Keratinocyte (primary cell): Measurements from ENCODE around the gene ULK2. TPM values are rescaled to one million over a fixed set of nuclear protein-coding genes. Genes with fewer than 3 reads are reported as not detected.

ENCODE experiments used
- DNase-seq: peaks from one replicate; pipeline ENCODE4 v3.0.0-alpha.2; 2011; ENCODE audit warnings: low read depth, missing footprints, low spot score
- FAIRE-seq: peaks from 2 replicates; lab custom pipeline; 2011; peaks lifted over from hg19 to GRCh38; lab: Jason Lieb, UNC
- H2AFZ ChIP-seq: 2 replicates; pipeline ENCODE4 v1.6.0; 2012; ENCODE audit warnings: low read length, control low read depth, inconsistent platforms; ENCODE audit not compliant: control insufficient read depth
- H3K27ac ChIP-seq: 2 replicates; pipeline ENCODE4 v1.5.1; 2011; ENCODE audit warnings: low read length; ENCODE audit not compliant: control insufficient read depth, insufficient read depth
- H3K27me3 ChIP-seq: 3 replicates; pipeline ENCODE4 v1.6.0; 2011; ENCODE audit warnings: low read length; ENCODE audit not compliant: control insufficient read depth, insufficient read depth; ENCODE audit errors: extremely low read depth
- H3K36me3 ChIP-seq, 2 experiments: 2 replicates in 1 of 2; 3 replicates in 1 of 2; pipeline ENCODE4 v1.5.1; 2011; ENCODE audit warnings: low read length in 2 of 2, mild to moderate bottlenecking in 1 of 2; ENCODE audit not compliant: control insufficient read depth in 2 of 2, insufficient read depth in 2 of 2; ENCODE audit errors: extremely low read depth in 1 of 2
- H3K4me1 ChIP-seq: 3 replicates; pipeline ENCODE4 v1.5.1; 2011; ENCODE audit warnings: low read length; ENCODE audit not compliant: control insufficient read depth, insufficient read depth; ENCODE audit errors: extremely low read depth
- H3K4me2 ChIP-seq: 3 replicates; pipeline ENCODE4 v1.6.0; 2011; ENCODE audit warnings: low read depth, low read length; ENCODE audit not compliant: control insufficient read depth, insufficient read depth; ENCODE audit errors: extremely low read depth
- H3K4me3 ChIP-seq, 3 experiments: fragments of 200-600 bp in 1 of 3; sonication (generic) in 1 of 3; 2 replicates in 2 of 3; 3 replicates in 1 of 3; pipeline ENCODE4 v1.5.1; 2011 to 2016; ENCODE audit warnings: low read length in 3 of 3, mild to moderate bottlenecking in 3 of 3, control low read depth in 2 of 3, inconsistent platforms in 1 of 3, low read depth in 1 of 3, mixed read lengths in 1 of 3, mixed run types in 1 of 3, moderate library complexity in 1 of 3; ENCODE audit not compliant: control insufficient read depth in 2 of 3, insufficient read depth in 2 of 3; ENCODE audit errors: extremely low read depth in 1 of 3
- H3K79me2 ChIP-seq: 2 replicates; pipeline ENCODE4 v1.6.0; 2012; ENCODE audit warnings: low read length; ENCODE audit not compliant: control insufficient read depth, insufficient read depth
- H3K9ac ChIP-seq: 3 replicates; pipeline ENCODE4 v1.6.0; 2011; ENCODE audit warnings: low read length; ENCODE audit not compliant: control insufficient read depth, insufficient read depth; ENCODE audit errors: extremely low read depth
- H3K9me1 ChIP-seq: 3 replicates; pipeline ENCODE4 v1.6.0; 2011; ENCODE audit warnings: low read length; ENCODE audit not compliant: control insufficient read depth, insufficient read depth; ENCODE audit errors: extremely low read depth
- H3K9me3 ChIP-seq: 2 replicates; pipeline ENCODE4 v1.5.1; 2012; ENCODE audit warnings: low read depth, low read length; ENCODE audit not compliant: control insufficient read depth
- H4K20me1 ChIP-seq: 3 replicates; pipeline ENCODE4 v1.6.0; 2011; ENCODE audit warnings: low read length; ENCODE audit not compliant: control insufficient read depth, insufficient read depth; ENCODE audit errors: extremely low read depth
- EZH2 ChIP-seq: IDR thresholded peaks from one replicate; pipeline ENCODE4 v1.6.1; 2012; ENCODE audit warnings: inconsistent platforms, mild to moderate bottlenecking, low read length, moderate library complexity
- dilution Hi-C: fragments of 300-500 bp; cut with MboI; formaldehyde crosslinking; loops from one replicate; pipeline ENCODE4 v1.7.0; 2020; ENCODE audit warnings: low sequenced_read_pairs; ENCODE audit not compliant: extremely low pct_ligation_motif_present
- polyA plus RNA-seq, 5 experiments: library from polyadenylated mRNA; depleted of rRNA in 3 of 5; stranded (reverse) in 3 of 5; stranded (forward) in 1 of 5; unstranded in 1 of 5; fragments of >200 nt; gene quantifications; 1 replicate in 1 of 5; 2 replicates in 3 of 5; 3 replicates in 1 of 5; pipeline versions ENCODE4 v1.2.1 to v1.2.3, GENCODE V29; 2011 to 2012; ENCODE audit warnings: missing spikeins in 2 of 5, low read depth in 1 of 5, low replicate concordance in 1 of 5
- TF ChIP-seq, protein P1 (sequence below), 3 experiments: IDR thresholded peaks in 1 of 3; conservative IDR thresholded peaks in 1 of 3; optimal IDR thresholded peaks in 1 of 3; 2 replicates in 2 of 3; 3 replicates in 1 of 3; pipeline versions ENCODE3 to v1.5.1; 2011; ENCODE audit warnings: low read length in 3 of 3, mild to moderate bottlenecking in 3 of 3, moderate library complexity in 2 of 3, control low read depth in 1 of 3, inconsistent platforms in 1 of 3; ENCODE audit not compliant: insufficient read depth in 2 of 3; ENCODE audit errors: extremely low read depth in 1 of 3

ULK2 gene
- polyA plus RNA-seq, 1 donor (not counting 4 experiments of a cell fraction or from before 2014, with no cell fraction given), result 22.1 TPM

DNA sequence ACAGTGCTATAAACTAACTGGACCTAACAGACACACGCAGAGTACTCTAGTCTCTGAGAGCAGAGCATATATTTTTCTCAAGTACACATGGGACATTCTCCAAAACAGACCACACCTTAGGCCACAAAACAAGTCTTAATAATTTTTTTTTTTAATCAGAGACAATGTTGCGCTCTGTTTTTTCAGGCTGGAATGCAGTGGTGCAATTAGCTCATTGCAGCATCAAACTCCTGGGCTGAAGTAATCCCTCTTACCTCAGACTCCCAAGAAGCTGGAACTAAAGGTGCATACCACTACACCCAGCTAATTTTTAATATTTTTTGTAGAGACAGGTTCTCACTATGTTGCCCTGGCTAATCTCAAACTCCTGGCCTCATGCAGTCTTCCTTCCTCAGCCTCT lies 37.7 kb downstream of the ULK2 start:
- H2AFZ ChIP-seq, result no peak overlapping the region
- no peak overlapping the region for H3K4me3 ChIP-seq
- H3K9me3 ChIP-seq, result no peaks in the 10 kb centered on the region
- no peak overlapping the region for H3K4me2 ChIP-seq
- H3K9me1 ChIP-seq, result no peaks in the 10 kb centered on the region
- TF ChIP-seq, protein P1, sequence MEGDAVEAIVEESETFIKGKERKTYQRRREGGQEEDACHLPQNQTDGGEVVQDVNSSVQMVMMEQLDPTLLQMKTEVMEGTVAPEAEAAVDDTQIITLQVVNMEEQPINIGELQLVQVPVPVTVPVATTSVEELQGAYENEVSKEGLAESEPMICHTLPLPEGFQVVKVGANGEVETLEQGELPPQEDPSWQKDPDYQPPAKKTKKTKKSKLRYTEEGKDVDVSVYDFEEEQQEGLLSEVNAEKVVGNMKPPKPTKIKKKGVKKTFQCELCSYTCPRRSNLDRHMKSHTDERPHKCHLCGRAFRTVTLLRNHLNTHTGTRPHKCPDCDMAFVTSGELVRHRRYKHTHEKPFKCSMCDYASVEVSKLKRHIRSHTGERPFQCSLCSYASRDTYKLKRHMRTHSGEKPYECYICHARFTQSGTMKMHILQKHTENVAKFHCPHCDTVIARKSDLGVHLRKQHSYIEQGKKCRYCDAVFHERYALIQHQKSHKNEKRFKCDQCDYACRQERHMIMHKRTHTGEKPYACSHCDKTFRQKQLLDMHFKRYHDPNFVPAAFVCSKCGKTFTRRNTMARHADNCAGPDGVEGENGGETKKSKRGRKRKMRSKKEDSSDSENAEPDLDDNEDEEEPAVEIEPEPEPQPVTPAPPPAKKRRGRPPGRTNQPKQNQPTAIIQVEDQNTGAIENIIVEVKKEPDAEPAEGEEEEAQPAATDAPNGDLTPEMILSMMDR (optimal IDR thresholded peaks at IDR 0.05 in 1 of 3, IDR thresholded peaks at IDR 0.05 in 1 of 3, conservative IDR thresholded peaks at IDR 0.05 in 1 of 3; ENCODE audit: extremely low read depth in 1 of 3, insufficient read depth in 2 of 3, low read length in 3 of 3), result no peak
- no peak overlapping the region for H3K9ac ChIP-seq
- dilution Hi-C loops, result no loop called here
- no peaks in the 10 kb centered on the region for H3K79me2 ChIP-seq
- H3K4me1 ChIP-seq, result no peaks in the 10 kb centered on the region
- H4K20me1 ChIP-seq, result no peaks in the 10 kb centered on the region
- no peaks in the 10 kb centered on the region for H3K27me3 ChIP-seq
- H3K36me3 ChIP-seq, result peaks cover under 1 to 3% of the 10 kb centered on the region in 2 experiments
- no peak for DNase-seq
- FAIRE-seq, result no peak
- no peak overlapping the region for H3K27ac ChIP-seq

DNA sequence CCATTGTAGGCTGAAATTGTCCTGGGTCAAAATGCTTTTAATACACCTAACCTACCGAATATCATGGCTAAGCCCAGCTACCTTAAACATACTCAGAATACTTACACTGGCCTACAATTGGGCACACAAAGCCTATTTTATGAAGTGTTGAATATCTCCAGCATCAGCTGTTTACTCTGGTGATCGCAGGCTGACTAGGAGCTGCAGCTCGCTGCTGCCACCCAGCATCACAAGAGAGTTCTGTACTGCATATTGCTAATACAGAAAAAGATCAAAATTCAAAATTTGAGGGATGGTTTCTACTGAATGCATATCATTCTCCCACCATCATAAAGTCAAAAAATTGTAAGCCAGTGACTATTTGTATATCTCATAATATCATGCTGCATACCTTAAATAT lies 55.3 kb downstream of the ULK2 start:
- Histone ChIP-seq H3K9me3 (no peaks in the 10 kb centered on the region), H3K4me3 (no peak overlapping the region), H3K27me3 (no peaks in the 10 kb centered on the region), H3K4me1 (no peaks in the 10 kb centered on the region), H4K20me1 (no peaks in the 10 kb centered on the region), H3K9me1 (no peaks in the 10 kb centered on the region), H3K27ac (no peak overlapping the region), H3K79me2 (no peaks in the 10 kb centered on the region), H3K4me2 (no peak overlapping the region), H3K9ac (no peak overlapping the region), H2AFZ (no peak overlapping the region), H3K36me3 (peaks cover 0 to 2% of the 10 kb centered on the region in 2 experiments)
- DNase-seq (no peak), FAIRE-seq (no peak)
- dilution Hi-C loops, result no loop called here
- no peak for TF ChIP-seq EZH2
- TF ChIP-seq, protein P1 (optimal IDR thresholded peaks at IDR 0.05 in 1 of 3, IDR thresholded peaks at IDR 0.05 in 1 of 3, conservative IDR thresholded peaks at IDR 0.05 in 1 of 3; ENCODE audit: extremely low read depth in 1 of 3, insufficient read depth in 2 of 3, low read length in 3 of 3), result peak; percentile 18 to 65 (median 46)
